HL-60 (cell line): ENCODE measurements around the gene ANKRD31.

Source experiments
- DNase-seq, 2 experiments: peaks; one replicate each; pipeline ENCODE4 v3.0.0-alpha.2; 2010 to 2020; ENCODE audit warnings: low read depth in 1 of 2, low spot score in 1 of 2
- H3K27ac ChIP-seq: fragments of 250-450 bp; sonication (Bioruptor Pico); replicated peaks from 2 replicates; pipeline ENCODE4 v1.5.1; 2020; ENCODE audit warnings: mild to moderate bottlenecking, moderate library complexity
- H3K27me3 ChIP-seq: fragments of 250-450 bp; sonication (Bioruptor Pico); 2 replicates; pipeline ENCODE4 v1.5.1; 2021; ENCODE audit warnings: mild to moderate bottlenecking, moderate library complexity; ENCODE audit not compliant: insufficient read depth, poor library complexity, severe bottlenecking
- H3K4me3 ChIP-seq: replicated peaks from 2 replicates; pipeline ENCODE4 v1.5.1; 2011; ENCODE audit warnings: mild to moderate bottlenecking, control low read depth, low read length; ENCODE audit not compliant: insufficient read depth
- GABPA ChIP-seq: IDR thresholded peaks from 2 replicates; pipeline ENCODE4 v1.6.1; 2012; ENCODE audit warnings: low read depth
- POLR2AphosphoS5 ChIP-seq: IDR thresholded peaks from 2 replicates; pipeline ENCODE4 v1.6.1; 2012; ENCODE audit warnings: low read depth
- SPI1 ChIP-seq: IDR thresholded peaks from 2 replicates; pipeline ENCODE4 v1.6.1; 2012; ENCODE audit warnings: low read depth, mild to moderate bottlenecking, borderline replicate concordance
- TF ChIP-seq, protein P1 (sequence below): IDR thresholded peaks from 2 replicates; pipeline ENCODE4 v1.6.1; 2012; ENCODE audit warnings: low read depth; ENCODE audit not compliant: insufficient replicate concordance
- TF ChIP-seq, protein P2 (sequence below): IDR thresholded peaks from one replicate; pipeline ENCODE4 v1.5.1; 2011; ENCODE audit warnings: low read length, control low read depth, inconsistent platforms; ENCODE audit not compliant: insufficient read depth

The ANKRD31 gene

DNA sequence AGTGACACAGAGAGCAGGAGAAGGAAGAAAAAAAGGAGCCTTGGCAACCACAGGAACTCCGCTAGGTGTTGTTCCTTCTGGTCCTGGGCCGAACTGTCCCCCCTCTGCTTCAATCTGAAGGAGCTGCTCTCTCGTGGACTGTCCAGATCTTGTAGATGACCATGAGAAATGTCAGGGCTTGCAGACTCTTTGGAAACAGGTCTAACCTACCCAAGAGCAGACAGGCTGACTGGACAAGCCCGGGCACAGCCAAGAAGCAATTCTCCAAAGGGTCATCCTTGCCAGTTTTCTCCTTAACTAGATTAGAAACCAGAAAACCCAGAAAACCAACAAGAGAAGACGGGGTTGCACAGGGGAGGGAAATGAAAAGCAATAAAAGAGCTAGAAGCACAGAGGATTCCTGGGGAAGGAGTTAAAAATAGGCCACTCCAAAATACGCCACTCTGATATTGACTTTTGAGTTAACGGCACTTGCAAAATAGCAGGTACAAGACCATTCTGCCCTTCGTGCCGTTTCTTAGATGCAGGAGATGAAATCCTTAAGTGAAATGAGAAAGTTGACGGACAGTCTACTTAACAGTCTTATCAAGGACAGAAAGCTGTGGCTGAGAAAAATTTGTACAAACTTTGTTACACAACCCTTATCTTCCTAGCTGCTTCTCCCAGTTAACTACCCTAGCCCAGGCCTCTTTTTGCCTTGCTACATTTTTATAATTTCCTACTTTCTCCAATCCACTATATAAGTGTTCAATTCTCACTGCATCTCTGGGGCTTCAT lies 190.1 kb downstream of the ANKRD31 start:
- no peak overlapping the region for H3K4me3 ChIP-seq
- H3K27ac ChIP-seq: no peak overlapping the region
- TF ChIP-seq SPI1 (no peak), GABPA (no peak), POLR2AphosphoS5 (no peak)
- TF ChIP-seq, protein P1, sequence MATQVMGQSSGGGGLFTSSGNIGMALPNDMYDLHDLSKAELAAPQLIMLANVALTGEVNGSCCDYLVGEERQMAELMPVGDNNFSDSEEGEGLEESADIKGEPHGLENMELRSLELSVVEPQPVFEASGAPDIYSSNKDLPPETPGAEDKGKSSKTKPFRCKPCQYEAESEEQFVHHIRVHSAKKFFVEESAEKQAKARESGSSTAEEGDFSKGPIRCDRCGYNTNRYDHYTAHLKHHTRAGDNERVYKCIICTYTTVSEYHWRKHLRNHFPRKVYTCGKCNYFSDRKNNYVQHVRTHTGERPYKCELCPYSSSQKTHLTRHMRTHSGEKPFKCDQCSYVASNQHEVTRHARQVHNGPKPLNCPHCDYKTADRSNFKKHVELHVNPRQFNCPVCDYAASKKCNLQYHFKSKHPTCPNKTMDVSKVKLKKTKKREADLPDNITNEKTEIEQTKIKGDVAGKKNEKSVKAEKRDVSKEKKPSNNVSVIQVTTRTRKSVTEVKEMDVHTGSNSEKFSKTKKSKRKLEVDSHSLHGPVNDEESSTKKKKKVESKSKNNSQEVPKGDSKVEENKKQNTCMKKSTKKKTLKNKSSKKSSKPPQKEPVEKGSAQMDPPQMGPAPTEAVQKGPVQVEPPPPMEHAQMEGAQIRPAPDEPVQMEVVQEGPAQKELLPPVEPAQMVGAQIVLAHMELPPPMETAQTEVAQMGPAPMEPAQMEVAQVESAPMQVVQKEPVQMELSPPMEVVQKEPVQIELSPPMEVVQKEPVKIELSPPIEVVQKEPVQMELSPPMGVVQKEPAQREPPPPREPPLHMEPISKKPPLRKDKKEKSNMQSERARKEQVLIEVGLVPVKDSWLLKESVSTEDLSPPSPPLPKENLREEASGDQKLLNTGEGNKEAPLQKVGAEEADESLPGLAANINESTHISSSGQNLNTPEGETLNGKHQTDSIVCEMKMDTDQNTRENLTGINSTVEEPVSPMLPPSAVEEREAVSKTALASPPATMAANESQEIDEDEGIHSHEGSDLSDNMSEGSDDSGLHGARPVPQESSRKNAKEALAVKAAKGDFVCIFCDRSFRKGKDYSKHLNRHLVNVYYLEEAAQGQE: no peak
- TF ChIP-seq, protein P2, sequence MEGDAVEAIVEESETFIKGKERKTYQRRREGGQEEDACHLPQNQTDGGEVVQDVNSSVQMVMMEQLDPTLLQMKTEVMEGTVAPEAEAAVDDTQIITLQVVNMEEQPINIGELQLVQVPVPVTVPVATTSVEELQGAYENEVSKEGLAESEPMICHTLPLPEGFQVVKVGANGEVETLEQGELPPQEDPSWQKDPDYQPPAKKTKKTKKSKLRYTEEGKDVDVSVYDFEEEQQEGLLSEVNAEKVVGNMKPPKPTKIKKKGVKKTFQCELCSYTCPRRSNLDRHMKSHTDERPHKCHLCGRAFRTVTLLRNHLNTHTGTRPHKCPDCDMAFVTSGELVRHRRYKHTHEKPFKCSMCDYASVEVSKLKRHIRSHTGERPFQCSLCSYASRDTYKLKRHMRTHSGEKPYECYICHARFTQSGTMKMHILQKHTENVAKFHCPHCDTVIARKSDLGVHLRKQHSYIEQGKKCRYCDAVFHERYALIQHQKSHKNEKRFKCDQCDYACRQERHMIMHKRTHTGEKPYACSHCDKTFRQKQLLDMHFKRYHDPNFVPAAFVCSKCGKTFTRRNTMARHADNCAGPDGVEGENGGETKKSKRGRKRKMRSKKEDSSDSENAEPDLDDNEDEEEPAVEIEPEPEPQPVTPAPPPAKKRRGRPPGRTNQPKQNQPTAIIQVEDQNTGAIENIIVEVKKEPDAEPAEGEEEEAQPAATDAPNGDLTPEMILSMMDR: no peak
- peaks cover 2% of the 10 kb centered on the region for H3K27me3 ChIP-seq
- DNase-seq: no peak

DNA sequence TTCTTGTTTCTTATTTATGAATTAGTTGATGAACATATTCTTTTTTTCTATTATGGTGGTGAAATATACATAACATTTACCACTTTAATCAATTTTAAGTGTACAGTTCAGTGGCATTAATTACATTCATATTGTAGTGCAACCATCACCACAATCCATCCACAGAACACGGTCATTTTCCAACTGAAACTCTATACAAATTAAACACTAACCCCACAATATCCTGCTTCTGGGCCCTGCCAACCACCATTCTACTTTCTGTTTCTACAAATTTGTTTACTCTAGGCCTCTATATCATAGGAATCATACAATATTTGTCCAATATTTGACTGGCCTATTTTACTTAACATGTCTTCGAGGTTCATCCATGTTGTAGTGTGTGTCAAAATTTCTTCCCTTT lies 191.6 kb downstream of the ANKRD31 start:
- no peak for DNase-seq
- no peaks in the 10 kb centered on the region for H3K27me3 ChIP-seq
- H3K4me3 ChIP-seq: no peak overlapping the region
- TF ChIP-seq SPI1: no peak
- H3K27ac ChIP-seq: no peak overlapping the region

DNA sequence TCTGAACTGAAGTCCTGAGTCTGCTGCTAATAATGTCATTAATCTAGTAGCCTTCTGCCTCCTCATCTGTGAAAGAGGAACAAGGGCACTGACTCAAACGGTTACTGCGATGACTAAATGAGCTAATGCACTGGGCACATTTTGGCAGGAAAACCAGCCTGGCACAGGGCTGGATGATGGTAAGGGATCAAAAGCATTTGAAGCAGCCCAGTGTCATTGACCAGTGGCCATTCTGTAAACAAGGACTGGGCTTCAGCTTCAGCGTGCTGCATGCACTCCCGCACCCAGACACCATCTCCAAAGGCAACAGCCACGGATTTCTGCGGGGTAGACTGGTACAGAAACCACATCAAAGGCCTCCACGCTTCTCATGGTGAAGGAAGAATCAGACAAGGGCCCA lies 192.3 kb downstream of the ANKRD31 start:
- Histone ChIP-seq H3K27me3 (no peaks in the 10 kb centered on the region), H3K4me3 (no peak overlapping the region), H3K27ac (no peak overlapping the region)
- TF ChIP-seq POLR2AphosphoS5 (no peak), GABPA (no peak), SPI1 (no peak)
- TF ChIP-seq, protein P2: no peak
- TF ChIP-seq, protein P1: no peak
- DNase-seq: no peak

DNA sequence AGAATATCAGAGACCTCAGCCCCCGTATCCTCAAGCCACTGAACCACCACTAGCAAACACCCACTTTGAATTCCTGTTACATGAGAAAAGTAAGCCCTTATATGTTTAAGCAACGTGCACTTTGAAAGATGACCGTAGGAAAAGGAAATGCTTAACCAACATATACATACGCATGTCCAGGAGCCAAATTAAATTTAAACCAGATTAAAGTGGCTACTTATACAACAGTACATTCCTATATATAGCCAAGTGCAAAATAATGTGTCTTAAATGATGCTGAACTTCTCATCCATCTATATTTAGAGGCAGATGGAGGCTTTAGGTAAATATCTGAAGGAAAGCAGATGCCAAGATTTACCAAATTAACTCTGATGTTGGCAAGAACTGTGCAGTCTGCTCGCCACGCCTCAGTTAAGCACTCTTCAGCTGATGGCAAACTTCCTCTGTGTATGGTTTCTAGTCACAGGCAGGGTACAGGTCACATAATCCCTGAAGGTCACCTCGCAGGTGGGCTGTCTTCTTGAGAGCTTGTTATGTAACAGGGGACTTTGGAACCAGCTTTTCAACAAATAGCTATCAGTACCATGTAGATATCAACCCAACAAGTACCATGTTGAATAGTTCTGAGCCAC lies 192.9 kb downstream of the ANKRD31 start:
- H3K4me3 ChIP-seq: no peak overlapping the region
- no peak overlapping the region for H3K27ac ChIP-seq
- no peak for DNase-seq
- H3K27me3 ChIP-seq: no peaks in the 10 kb centered on the region
- no peak for TF ChIP-seq SPI1
- no peak for TF ChIP-seq GABPA
- TF ChIP-seq, protein P2: no peak
- TF ChIP-seq, protein P1: no peak
- TF ChIP-seq POLR2AphosphoS5: no peak
